H9 (cell line): ENCODE measurements around the gene ZNF260. TPM values are rescaled to one million over a fixed set of nuclear protein-coding genes. Genes with fewer than 3 reads are reported as not detected.
A peak's percentile ranks its signal among the peaks of the same experiment; 100 is the strongest.

Experiments used
- DNase-seq: peaks from one replicate; pipeline ENCODE4 v3.0.0-alpha.2; 2017
- H2AFZ ChIP-seq: one replicate; pipeline ENCODE4 v1.6.1; 2013; ENCODE audit warnings: mild to moderate bottlenecking, low read length, control low read depth, moderate library complexity
- H2AK5ac ChIP-seq: 2 replicates; pipeline ENCODE4 v1.6.1; 2013; ENCODE audit warnings: low read length, control low read depth, mixed read lengths; ENCODE audit not compliant: insufficient read length
- H2BK120ac ChIP-seq: one replicate; pipeline ENCODE4 v1.6.1; 2013; ENCODE audit warnings: low read depth, mild to moderate bottlenecking, low read length, control low read depth, inconsistent platforms; ENCODE audit not compliant: poor library complexity, severe bottlenecking
- H2BK12ac ChIP-seq: 2 replicates; pipeline ENCODE4 v1.6.1; 2013; ENCODE audit warnings: low read length, control low read depth, mixed read lengths, low read depth; ENCODE audit not compliant: insufficient read length
- H2BK15ac ChIP-seq: 2 replicates; pipeline ENCODE4 v1.6.1; 2013; ENCODE audit warnings: low read depth, low read length, control low read depth
- H2BK20ac ChIP-seq: one replicate; pipeline ENCODE4 v1.6.1; 2013; ENCODE audit warnings: low read depth, mild to moderate bottlenecking, low read length, control low read depth, inconsistent platforms; ENCODE audit not compliant: poor library complexity, severe bottlenecking
- H2BK5ac ChIP-seq: 2 replicates; pipeline ENCODE4 v1.6.1; 2013; ENCODE audit warnings: low read length, control low read depth, mixed read lengths; ENCODE audit not compliant: insufficient read length
- H3K14ac ChIP-seq: 2 replicates; pipeline ENCODE4 v1.6.1; 2013; ENCODE audit warnings: low read length, control low read depth; ENCODE audit not compliant: insufficient read depth
- H3K18ac ChIP-seq: 2 replicates; pipeline ENCODE4 v1.6.1; 2013; ENCODE audit warnings: low read depth, mild to moderate bottlenecking, mixed read lengths, low read length, control low read depth; ENCODE audit not compliant: insufficient read length
- H3K23ac ChIP-seq: 2 replicates; pipeline ENCODE4 v1.6.1; 2013; ENCODE audit warnings: low read length, control low read depth, mixed read lengths, low read depth; ENCODE audit not compliant: insufficient read length
- H3K23me2 ChIP-seq: 2 replicates; pipeline ENCODE4 v1.6.1; 2013; ENCODE audit warnings: low read depth, mild to moderate bottlenecking, mixed read lengths, low read length, control low read depth; ENCODE audit not compliant: insufficient read length, poor library complexity, severe bottlenecking
- H3K27ac ChIP-seq: 2 replicates; pipeline ENCODE4 v1.5.1; 2013; ENCODE audit warnings: low read length, control low read depth, mixed read lengths, low read depth; ENCODE audit not compliant: insufficient read length
- H3K27me3 ChIP-seq: 2 replicates; pipeline ENCODE4 v1.6.1; 2013; ENCODE audit warnings: low read length, control low read depth, inconsistent platforms; ENCODE audit not compliant: insufficient read depth
- H3K4ac ChIP-seq: 2 replicates; pipeline ENCODE4 v1.6.1; 2013; ENCODE audit warnings: low read depth, mild to moderate bottlenecking, control low read depth, inconsistent platforms, low read length, moderate library complexity
- H3K4me1 ChIP-seq: 2 replicates; pipeline ENCODE4 v1.6.1; 2013; ENCODE audit warnings: low read length, control low read depth, inconsistent platforms; ENCODE audit not compliant: insufficient read depth
- H3K4me2 ChIP-seq: 2 replicates; pipeline ENCODE4 v1.6.1; 2013; ENCODE audit warnings: low read length, control low read depth, mixed read lengths; ENCODE audit not compliant: insufficient read length, insufficient read depth
- H3K56ac ChIP-seq: 2 replicates; pipeline ENCODE4 v1.6.1; 2013; ENCODE audit warnings: low read depth, mild to moderate bottlenecking, mixed read lengths, low read length, control low read depth; ENCODE audit not compliant: insufficient read length
- H3K79me1 ChIP-seq: 2 replicates; pipeline ENCODE4 v1.6.1; 2013; ENCODE audit warnings: low read depth, mild to moderate bottlenecking, moderate library complexity, low read length, control low read depth, inconsistent platforms; ENCODE audit not compliant: insufficient read depth, poor library complexity, severe bottlenecking
- H3K79me2 ChIP-seq: 2 replicates; pipeline ENCODE4 v1.6.1; 2013; ENCODE audit warnings: low read length, control low read depth, inconsistent platforms; ENCODE audit not compliant: insufficient read depth
- H3K9ac ChIP-seq: 2 replicates; pipeline ENCODE4 v1.6.1; 2013; ENCODE audit warnings: low read length, control low read depth, mixed read lengths; ENCODE audit not compliant: insufficient read length; ENCODE audit errors: extremely low read depth
- H3K9me3 ChIP-seq: one replicate; pipeline ENCODE4 v1.6.1; 2013; ENCODE audit warnings: low read depth, low read length, inconsistent platforms; ENCODE audit not compliant: control insufficient read depth
- H3T11ph ChIP-seq: one replicate; pipeline ENCODE4 v1.6.1; 2013; ENCODE audit warnings: mild to moderate bottlenecking, low read length, control low read depth, inconsistent platforms
- H4K20me1 ChIP-seq: one replicate; pipeline ENCODE4 v1.6.1; 2013; ENCODE audit not compliant: control insufficient read depth, insufficient read length, insufficient read depth
- H4K5ac ChIP-seq: 2 replicates; pipeline ENCODE4 v1.6.1; 2013; ENCODE audit warnings: low read depth, mild to moderate bottlenecking, mixed read lengths, low read length, control low read depth; ENCODE audit not compliant: insufficient read length
- H4K8ac ChIP-seq: replicated peaks from 2 replicates; pipeline ENCODE4 v1.6.1; 2013; ENCODE audit warnings: low read length, control low read depth, mixed read lengths, low read depth; ENCODE audit not compliant: insufficient read length
- H4K91ac ChIP-seq: 2 replicates; pipeline ENCODE4 v1.6.1; 2013; ENCODE audit warnings: low read depth, mild to moderate bottlenecking, moderate library complexity, mixed read lengths, low read length, control low read depth; ENCODE audit not compliant: insufficient read length
- H3K27ac Mint-ChIP-seq, 3 experiments: 2 replicates in 2 of 3; 3 replicates in 1 of 3; pipeline ENCODE4 v1.8.0; 2020 to 2021; ENCODE audit warnings: mixed read lengths in 3 of 3, mild to moderate bottlenecking in 1 of 3, moderate library complexity in 1 of 3
- H3K27me3 Mint-ChIP-seq: 2 replicates; pipeline ENCODE4 v1.8.0; 2021; ENCODE audit warnings: low read depth, mild to moderate bottlenecking, moderate library complexity, mixed read lengths
- H3K36me3 Mint-ChIP-seq, 3 experiments: 2 replicates in 2 of 3; 3 replicates in 1 of 3; pipeline ENCODE4 v1.8.0; 2020 to 2021; ENCODE audit warnings: low read depth in 3 of 3, mixed read lengths in 3 of 3; ENCODE audit not compliant: insufficient read depth in 1 of 3
- H3K4me1 Mint-ChIP-seq, 2 experiments: 2 replicates each; pipeline ENCODE4 v1.8.0; 2020; ENCODE audit warnings: mixed read lengths in 2 of 2
- H3K4me3 Mint-ChIP-seq, 2 experiments: 2 replicates in 1 of 2; 3 replicates in 1 of 2; pipeline ENCODE4 v1.8.0; 2020 to 2021; ENCODE audit warnings: mild to moderate bottlenecking in 2 of 2, mixed read lengths in 2 of 2, moderate library complexity in 1 of 2
- H3K9me3 Mint-ChIP-seq, 2 experiments: 2 replicates in 1 of 2; 3 replicates in 1 of 2; pipeline ENCODE4 v1.8.0; 2020; ENCODE audit warnings: mild to moderate bottlenecking in 2 of 2, mixed read lengths in 2 of 2, moderate library complexity in 1 of 2
- WGBS: extraction: QIAGEN DNeasy Blood & Tissue Kit; methylation state at CpG from one replicate; pipeline ENCODE4 v1.1.7; 2013; ENCODE audit warnings: missing lambda C conversion rate, low lambda C conversion rate, mixed read lengths; ENCODE audit not compliant: insufficient read length; ENCODE audit errors: extremely low coverage; 5-methylcytosine and 5-hydroxymethylcytosine counted together
- total RNA-seq: library from RNA; stranded (reverse); gene quantifications from 2 replicates; pipeline ENCODE4 v1.2.1, GENCODE V29; 2021
- TF ChIP-seq, protein P1 (sequence below): fragments of 200-600 bp; sonication (generic); conservative IDR thresholded peaks from 3 replicates; pipeline ENCODE4 v1.8.0; 2021; ENCODE audit warnings: antibody characterized with exemption, mild to moderate bottlenecking

The ZNF260 gene
- total RNA-seq, 1 experiment from 2014 or later: 22.5 TPM

DNA sequence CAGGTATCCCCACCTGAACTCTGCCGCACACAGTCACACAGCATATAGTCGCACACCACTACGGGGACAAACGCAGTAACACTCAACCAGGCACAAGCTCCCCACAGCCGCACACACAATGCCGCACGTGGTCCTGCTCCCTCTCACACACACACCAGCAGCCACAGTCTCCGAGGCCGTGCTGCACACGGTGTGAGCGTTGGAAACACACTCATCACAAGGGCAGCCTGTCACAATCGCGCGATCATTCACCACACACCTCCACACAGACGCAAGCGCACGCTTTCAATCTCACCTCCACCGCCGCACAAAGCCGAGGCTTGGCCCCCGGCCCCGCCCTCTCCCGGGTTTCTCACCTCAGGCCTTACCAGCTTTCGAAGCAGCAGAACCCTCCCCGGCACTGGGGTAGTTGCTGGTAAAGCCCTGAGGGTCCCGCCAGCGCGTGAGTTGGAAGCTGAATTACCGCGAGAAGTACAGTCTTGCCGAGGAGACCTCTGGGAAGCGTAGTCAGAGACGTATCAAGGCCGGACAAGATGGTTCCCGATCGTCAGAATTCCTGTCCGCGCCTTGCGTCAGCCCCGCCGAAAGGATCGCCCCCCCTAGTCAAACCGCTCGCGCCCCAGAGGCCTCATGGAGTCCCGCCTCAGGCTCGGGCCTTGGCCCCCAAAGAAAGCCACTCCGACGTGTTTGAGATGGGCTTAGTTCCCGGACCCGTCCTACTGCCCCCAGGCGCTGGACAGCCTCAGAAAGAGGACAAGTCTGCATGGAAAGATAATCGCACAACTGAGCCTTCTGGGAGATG is 38.8 kb downstream of the ZNF260 start, which contains the start of gene ZNF566:
Gene ZNF566 (minus strand): TSS at position 444 of the 802 bp plus-strand sequence. CDS start 13,004 bp downstream, outside the sequence.
- no peaks in the 10 kb centered on the region; the same call in 1 of the 2 replicates for H3K79me2 ChIP-seq
- no peak within 1 kb of the TSS for H3K23ac ChIP-seq
- no peak within 1 kb of the TSS for H4K91ac ChIP-seq
- peak within 1 kb of the TSS; percentile 98 for H3K18ac ChIP-seq
- Mint-ChIP-seq H3K27me3 (no peaks in the 10 kb centered on the region), H3K36me3 (peaks cover 23 to 35% (median 33%) of the 10 kb centered on the region in 3 experiments), H3K27ac (peak within 1 kb of the TSS; percentile 100), H3K9me3 (peaks cover 31 to 34% of the 10 kb centered on the region in 2 experiments), H3K4me1 (peaks cover 19 to 20% of the 10 kb centered on the region in 2 experiments), H3K4me3 (peak within 1 kb of the TSS; percentile 97 to 99)
- H3K4ac ChIP-seq: no peak within 1 kb of the TSS; the same call in 1 of the 2 replicates
- H2AFZ ChIP-seq: peak within 1 kb of the TSS; percentile 35
- no peak within 1 kb of the TSS for H2BK5ac ChIP-seq
- H3K56ac ChIP-seq: no peak within 1 kb of the TSS
- no peak within 1 kb of the TSS for H2BK120ac ChIP-seq
- no CpG with 5 or more reads among the region's 53 CpGs for WGBS
- H3K79me1 ChIP-seq: no peaks in the 10 kb centered on the region
- H3K27ac ChIP-seq: peak within 1 kb of the TSS; percentile 9
- H2BK20ac ChIP-seq: no peak within 1 kb of the TSS
- no peaks in the 10 kb centered on the region for H4K20me1 ChIP-seq
- H3K23me2 ChIP-seq: peaks cover 9% of the 10 kb centered on the region
- TF ChIP-seq, protein P1, sequence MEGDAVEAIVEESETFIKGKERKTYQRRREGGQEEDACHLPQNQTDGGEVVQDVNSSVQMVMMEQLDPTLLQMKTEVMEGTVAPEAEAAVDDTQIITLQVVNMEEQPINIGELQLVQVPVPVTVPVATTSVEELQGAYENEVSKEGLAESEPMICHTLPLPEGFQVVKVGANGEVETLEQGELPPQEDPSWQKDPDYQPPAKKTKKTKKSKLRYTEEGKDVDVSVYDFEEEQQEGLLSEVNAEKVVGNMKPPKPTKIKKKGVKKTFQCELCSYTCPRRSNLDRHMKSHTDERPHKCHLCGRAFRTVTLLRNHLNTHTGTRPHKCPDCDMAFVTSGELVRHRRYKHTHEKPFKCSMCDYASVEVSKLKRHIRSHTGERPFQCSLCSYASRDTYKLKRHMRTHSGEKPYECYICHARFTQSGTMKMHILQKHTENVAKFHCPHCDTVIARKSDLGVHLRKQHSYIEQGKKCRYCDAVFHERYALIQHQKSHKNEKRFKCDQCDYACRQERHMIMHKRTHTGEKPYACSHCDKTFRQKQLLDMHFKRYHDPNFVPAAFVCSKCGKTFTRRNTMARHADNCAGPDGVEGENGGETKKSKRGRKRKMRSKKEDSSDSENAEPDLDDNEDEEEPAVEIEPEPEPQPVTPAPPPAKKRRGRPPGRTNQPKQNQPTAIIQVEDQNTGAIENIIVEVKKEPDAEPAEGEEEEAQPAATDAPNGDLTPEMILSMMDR: no peak
- no peaks in the 10 kb centered on the region for H3K27me3 ChIP-seq
- DNase-seq: peak; percentile 99
- no peak within 1 kb of the TSS for H2BK15ac ChIP-seq
- no peak within 1 kb of the TSS for H2BK12ac ChIP-seq
- no peak within 1 kb of the TSS for H2AK5ac ChIP-seq
- H3K14ac ChIP-seq: peak within 1 kb of the TSS; percentile 99
- peak within 1 kb of the TSS; percentile 27 for H4K8ac ChIP-seq
- H3K4me1 ChIP-seq: peaks cover 2% of the 10 kb centered on the region; the same call in 1 of the 2 replicates
- peak within 1 kb of the TSS; percentile 88 for H3K9ac ChIP-seq
- no peaks in the 10 kb centered on the region for H3K9me3 ChIP-seq
- peak within 1 kb of the TSS; percentile 65 for H3K4me2 ChIP-seq
- H4K5ac ChIP-seq: peak within 1 kb of the TSS; percentile 77
- no peak within 1 kb of the TSS for H3T11ph ChIP-seq
